NT2/D1 (cell line): Measurements from ENCODE around the gene TENM4.

Source experiments
- SUZ12 ChIP-seq: IDR thresholded peaks from 2 replicates; pipeline ENCODE4 v1.6.1; 2011; ENCODE audit not compliant: insufficient read length, insufficient read depth; ENCODE audit errors: extremely low read depth
- YY1 ChIP-seq: IDR thresholded peaks from 2 replicates; pipeline ENCODE4 v1.6.1; 2011; ENCODE audit not compliant: insufficient read length, insufficient read depth
- ZNF274 ChIP-seq: IDR thresholded peaks from 2 replicates; pipeline ENCODE4 v1.6.1; 2011; ENCODE audit warnings: mild to moderate bottlenecking, low read depth, low read length

DNA sequence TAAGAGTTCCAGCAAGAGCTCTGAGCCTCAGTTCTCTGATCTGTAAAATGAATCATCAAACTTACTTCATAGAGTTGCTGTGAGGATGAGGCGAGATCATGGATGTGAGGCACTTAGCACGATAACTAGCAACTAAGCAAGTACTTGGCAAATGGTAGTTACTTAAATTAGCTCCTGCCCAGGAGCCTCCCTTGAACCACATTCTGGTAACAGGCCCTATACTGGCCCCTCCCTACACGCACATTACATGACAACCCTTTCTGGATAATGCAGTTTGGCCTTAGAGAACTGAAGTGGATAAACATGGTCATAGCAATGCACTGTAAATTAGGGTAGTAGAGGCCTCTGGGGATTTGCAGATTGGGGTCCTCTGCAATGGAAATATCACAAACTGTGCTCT, 678.7 kb downstream of the TENM4 start:
- TF ChIP-seq ZNF274: no peak
- no peak for TF ChIP-seq SUZ12
- TF ChIP-seq YY1: no peak
